CD1c-positive myeloid dendritic cell (primary cell): Measurements from ENCODE around the gene MUCL3.
"Not testable (repeated sequence)": the region's sequence is repeated elsewhere in the genome, so short reads cannot be mapped to it uniquely, and the experiment has no call there.

Experiments used
- DNase-seq: peaks from one replicate; pipeline ENCODE4 v3.0.0-alpha.2; 2016; ENCODE audit errors: extremely low spot score

MUCL3 gene

GRCh38 chr6:30913721-30914075 is 27.1 kb upstream of the MUCL3 start:
- no peak for DNase-seq

- DNase-seq: peak; percentile 93
Measured at GRCh38 chr6:30914076-30914853, 26.5 kb upstream of the MUCL3 start, which contains the start of gene VARS2. Gene VARS2 (plus strand): TSS chr6:30914238. CDS start chr6:30914837, 599 bp downstream.

- DNase-seq: no peak
Measured at GRCh38 chr6:30914854-30915590, 25.8 kb upstream of the MUCL3 start.

GRCh38 chr6:30915591-30915946 is 25.2 kb upstream of the MUCL3 start:
- peak; percentile 51 for DNase-seq

GRCh38 chr6:30917041-30917440 is 23.7 kb upstream of the MUCL3 start:
- DNase-seq: no peak

- no peak for DNase-seq
Measured at GRCh38 chr6:30917487-30917886, 23.3 kb upstream of the MUCL3 start.

GRCh38 chr6:30918670-30919069 is 22.1 kb upstream of the MUCL3 start:
- no peak for DNase-seq

GRCh38 chr6:30922447-30922852 is 18.3 kb upstream of the MUCL3 start:
- DNase-seq: no peak

- not testable (repeated sequence) for DNase-seq
Measured at GRCh38 chr6:30924040-30924627, 16.6 kb upstream of the MUCL3 start.

- no peak for DNase-seq
Measured at GRCh38 chr6:30926644-30927043, 14.1 kb upstream of the MUCL3 start.

- DNase-seq: not testable (repeated sequence)
Measured at GRCh38 chr6:30927080-30927479, 13.7 kb upstream of the MUCL3 start.

- no peak for DNase-seq
Measured at GRCh38 chr6:30928677-30929076, 12.1 kb upstream of the MUCL3 start.

GRCh38 chr6:30930506-30930905 is 10.3 kb upstream of the MUCL3 start:
- no peak for DNase-seq

- no peak for DNase-seq
Measured at GRCh38 chr6:30931272-30931671, 9.5 kb upstream of the MUCL3 start.

- no peak for DNase-seq
Measured at GRCh38 chr6:30931969-30932645, 8.7 kb upstream of the MUCL3 start, which contains the start of gene SFTA2. Gene SFTA2 (minus strand): TSS chr6:30932170. CDS start chr6:30932096, 74 bp downstream.

- no peak for DNase-seq
Measured at GRCh38 chr6:30932665-30933365, 8.0 kb upstream of the MUCL3 start.

- DNase-seq: no peak
Measured at GRCh38 chr6:30935018-30935417, 5.8 kb upstream of the MUCL3 start.

GRCh38 chr6:30937265-30937664 is 3.5 kb upstream of the MUCL3 start:
- no peak for DNase-seq

- no peak for DNase-seq
Measured at GRCh38 chr6:30938730-30939129, 2.0 kb upstream of the MUCL3 start.

GRCh38 chr6:30939473-30939872 is 1.3 kb upstream of the MUCL3 start:
- no peak for DNase-seq

- DNase-seq: peak; percentile 54
Measured at GRCh38 chr6:30942338-30943060, 1.7 kb downstream of the MUCL3 start.
